Activated CD8-positive, alpha-beta memory T cell treated with anti-CD3 and anti-CD28 coated beads for 4 hours (primary cell): Measurements from ENCODE around the gene CLCN2.
"Not testable (repeated sequence)": the region's sequence is repeated elsewhere in the genome, so short reads cannot be mapped to it uniquely, and the experiment has no call there.

Source experiments
- DNase-seq, 2 donors: peaks; one replicate each; pipeline ENCODE4 v3.0.0-alpha.2; 2020; ENCODE audit warnings: low read depth in 2 of 2

The CLCN2 gene

DNA sequence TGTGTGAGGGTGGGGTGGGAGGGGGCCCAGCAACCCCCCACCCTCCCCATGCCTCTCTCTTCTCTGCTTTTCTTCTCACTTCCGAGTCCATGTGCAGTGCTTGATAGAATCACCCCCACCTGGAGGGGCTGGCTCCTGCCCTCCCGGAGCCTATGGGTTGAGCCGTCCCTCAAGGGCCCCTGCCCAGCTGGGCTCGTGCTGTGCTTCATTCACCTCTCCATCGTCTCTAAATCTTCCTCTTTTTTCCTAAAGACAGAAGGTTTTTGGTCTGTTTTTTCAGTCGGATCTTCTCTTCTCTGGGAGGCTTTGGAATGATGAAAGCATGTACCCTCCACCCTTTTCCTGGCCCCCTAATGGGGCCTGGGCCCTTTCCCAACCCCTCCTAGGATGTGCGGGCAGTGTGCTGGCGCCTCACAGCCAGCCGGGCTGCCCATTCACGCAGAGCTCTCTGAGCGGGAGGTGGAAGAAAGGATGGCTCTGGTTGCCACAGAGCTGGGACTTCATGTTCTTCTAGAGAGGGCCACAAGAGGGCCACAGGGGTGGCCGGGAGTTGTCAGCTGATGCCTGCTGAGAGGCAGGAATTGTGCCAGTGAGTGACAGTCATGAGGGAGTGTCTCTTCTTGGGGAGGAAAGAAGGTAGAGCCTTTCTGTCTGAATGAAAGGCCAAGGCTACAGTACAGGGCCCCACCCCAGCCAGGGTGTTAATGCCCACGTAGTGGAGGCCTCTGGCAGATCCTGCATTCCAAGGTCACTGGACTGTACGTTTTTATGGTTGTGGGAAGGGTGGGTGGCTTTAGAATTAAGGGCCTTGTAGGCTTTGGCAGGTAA is 15.9 kb downstream of the CLCN2 start:
- DNase-seq = no peak

DNA sequence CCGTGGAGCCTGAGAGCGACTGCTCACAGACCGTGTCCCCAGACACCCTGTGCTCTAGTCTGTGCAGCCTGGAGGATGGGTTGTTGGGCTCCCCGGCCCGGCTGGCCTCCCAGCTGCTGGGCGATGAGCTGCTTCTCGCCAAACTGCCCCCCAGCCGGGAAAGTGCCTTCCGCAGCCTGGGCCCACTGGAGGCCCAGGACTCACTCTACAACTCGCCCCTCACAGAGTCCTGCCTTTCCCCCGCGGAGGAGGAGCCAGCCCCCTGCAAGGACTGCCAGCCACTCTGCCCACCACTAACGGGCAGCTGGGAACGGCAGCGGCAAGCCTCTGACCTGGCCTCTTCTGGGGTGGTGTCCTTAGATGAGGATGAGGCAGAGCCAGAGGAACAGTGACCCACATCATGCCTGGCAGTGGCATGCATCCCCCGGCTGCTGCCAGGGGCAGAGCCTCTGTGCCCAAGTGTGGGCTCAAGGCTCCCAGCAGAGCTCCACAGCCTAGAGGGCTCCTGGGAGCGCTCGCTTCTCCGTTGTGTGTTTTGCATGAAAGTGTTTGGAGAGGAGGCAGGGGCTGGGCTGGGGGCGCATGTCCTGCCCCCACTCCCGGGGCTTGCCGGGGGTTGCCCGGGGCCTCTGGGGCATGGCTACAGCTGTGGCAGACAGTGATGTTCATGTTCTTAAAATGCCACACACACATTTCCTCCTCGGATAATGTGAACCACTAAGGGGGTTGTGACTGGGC is 16.7 kb downstream of the CLCN2 start:
- no peak for DNase-seq

DNA sequence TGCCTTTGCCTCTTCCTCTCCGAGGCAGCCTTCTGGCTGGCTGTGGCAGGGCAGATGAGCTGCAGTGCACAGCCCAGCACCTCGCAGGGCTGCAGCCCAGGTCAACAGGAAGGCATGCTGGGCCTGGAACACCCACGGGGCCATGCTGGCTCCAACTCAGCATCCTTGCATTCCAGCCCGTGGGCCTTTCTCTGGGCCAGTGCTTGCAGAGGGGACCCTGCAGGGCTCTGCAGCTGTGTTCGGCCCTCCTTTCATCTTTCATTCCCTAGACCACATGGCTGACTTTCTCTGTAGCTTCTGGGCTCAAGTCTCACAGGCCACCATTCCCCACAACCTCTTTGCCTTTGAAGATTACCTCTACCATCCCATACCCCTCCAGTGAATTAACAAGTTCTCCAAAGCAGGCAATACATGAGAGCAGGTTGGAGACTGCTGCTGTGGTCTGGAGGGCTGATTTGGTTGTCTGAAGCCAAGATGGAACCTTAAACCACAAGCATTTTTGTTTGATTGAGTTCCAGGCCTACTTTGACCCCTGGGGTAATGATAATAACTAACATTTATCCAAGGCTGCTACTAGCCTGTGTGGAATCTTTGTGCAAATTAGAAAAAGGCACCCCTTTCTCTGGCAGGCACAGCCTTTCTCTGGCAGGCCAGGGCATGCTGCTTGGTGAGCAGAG is 18.1 kb downstream of the CLCN2 start:
- DNase-seq = no peak

DNA sequence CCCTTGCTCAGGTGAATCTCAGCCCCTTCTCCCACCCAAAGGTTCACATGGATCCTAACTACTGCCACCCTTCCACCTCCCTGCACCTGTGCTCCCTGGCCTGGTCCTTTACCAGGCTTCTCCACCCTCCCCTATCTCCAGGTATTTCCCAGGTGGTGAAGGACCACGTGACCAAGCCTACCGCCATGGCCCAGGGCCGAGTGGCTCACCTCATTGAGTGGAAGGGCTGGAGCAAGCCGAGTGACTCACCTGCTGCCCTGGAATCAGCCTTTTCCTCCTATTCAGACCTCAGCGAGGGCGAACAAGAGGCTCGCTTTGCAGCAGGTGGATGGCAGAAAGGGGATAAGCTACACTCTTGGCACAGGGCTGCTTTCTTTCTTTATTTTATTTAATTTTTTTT is 19.5 kb downstream of the CLCN2 start:
- DNase-seq = no peak

DNA sequence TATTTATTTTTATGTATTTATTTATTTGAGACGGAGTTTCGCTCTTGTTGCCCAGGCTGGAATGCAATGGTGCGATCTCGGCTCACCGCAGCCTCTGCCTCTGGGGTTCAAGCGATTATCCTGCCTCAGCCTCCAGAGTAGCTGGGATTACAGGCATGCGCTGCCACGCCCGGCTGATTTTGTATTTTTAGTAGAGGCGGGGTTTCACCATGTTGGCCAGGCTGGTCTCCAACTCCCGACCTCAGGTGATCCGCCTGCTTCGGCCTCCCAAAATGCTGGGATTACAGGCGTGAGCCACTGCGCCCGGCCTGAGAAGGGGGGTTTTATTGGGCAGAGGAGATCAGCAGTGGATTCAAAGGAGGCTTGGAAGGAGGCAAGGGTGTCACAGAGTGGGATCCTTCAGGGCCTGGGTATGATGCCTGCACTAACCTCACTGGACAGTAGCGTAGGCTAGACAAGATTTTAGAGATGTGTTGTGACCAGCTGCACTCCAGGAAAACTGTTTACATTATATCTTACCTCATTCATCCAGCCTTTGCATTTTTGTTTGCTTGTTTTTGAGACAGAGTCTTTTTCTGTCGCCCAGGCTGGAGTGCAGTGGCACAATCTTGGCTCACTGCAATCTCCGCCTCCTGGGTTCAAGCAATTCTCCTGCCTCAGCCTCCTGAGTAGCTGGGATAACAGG is 21.8 kb downstream of the CLCN2 start:
- not testable (repeated sequence) for DNase-seq

DNA sequence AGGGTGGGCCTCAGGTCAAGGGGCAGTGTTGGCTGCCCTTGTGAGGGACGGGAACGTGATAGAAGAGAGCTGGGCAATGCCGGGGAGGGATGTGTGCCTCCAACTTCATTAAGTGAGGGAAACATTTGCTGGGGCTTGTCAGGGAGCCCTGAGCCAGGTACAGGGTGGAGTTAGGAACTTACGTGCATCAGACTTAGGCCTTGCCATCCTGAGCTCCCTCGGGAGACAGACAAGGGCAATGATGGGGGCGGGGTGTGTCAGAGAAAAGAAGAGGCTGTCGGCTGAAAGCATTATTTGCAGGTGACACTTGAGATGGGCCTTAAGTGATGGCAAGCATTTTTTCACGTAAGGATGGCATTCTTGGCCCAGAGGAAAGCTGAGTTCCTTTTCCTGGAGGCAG is 22.4 kb downstream of the CLCN2 start:
- no peak for DNase-seq

DNA sequence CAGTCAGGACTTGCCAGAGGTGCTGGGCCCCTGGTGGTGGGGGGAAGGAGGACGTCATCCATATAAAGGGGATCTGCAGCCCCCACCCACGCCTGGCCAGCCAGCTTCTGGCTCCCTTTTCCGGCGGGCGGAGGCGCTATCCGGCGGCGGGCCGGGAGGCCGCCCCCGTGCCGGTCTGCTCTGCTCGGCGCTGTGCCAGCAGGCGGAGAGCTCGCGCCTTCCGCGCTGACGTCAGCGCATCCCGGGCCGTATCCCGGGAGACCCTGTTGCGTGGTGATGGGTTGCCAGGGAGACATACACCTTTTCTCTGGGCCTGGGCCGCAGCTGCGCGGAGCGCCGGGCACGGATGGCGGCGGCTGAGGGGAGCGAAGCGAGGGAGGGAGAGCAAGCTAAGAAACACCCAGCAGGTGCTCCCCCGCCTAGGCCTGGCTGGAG is 22.9 kb downstream of the CLCN2 start:
- no peak for DNase-seq

DNA sequence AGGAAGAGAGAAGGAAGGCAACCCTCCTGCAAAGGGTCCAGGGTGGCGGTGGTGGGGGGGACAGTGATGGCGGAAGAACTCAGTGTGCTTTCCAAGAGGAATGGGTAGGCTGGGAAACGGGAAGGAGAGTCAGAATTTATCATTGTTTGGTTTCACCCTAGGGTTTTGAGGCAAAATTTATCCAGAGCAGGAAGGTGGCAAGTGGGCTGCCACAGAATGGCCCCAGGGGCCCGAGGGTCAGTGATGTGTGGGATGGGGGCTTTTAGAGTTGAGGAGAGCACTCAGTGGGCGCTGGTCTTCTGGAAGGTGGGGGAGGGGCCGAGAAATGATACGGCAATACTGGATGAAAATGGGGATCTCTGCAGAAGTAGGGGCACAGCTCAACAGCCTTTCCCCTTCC is 23.4 kb downstream of the CLCN2 start:
- no peak for DNase-seq

DNA sequence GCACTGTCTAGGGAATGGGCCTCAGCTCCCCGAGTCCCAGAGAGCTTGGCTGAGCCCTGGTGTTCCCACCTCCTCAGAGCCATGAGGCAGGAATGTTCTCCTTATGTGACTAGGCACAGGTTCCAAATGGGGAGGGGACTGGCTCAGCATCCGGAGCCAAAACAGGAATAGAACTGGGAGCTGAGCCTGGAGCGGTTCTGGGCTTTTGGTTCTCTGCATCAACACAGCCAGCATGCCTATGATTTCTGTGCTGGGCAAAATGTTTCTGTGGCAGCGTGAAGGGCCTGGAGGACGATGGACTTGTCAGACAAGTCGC is 24.0 kb downstream of the CLCN2 start, which contains the start of gene FAM131A:
FAM131A (plus strand) TSS at position 202 of the 316 bp plus-strand sequence; CDS start at position 233, 31 bp downstream.
- DNase-seq = no peak

DNA sequence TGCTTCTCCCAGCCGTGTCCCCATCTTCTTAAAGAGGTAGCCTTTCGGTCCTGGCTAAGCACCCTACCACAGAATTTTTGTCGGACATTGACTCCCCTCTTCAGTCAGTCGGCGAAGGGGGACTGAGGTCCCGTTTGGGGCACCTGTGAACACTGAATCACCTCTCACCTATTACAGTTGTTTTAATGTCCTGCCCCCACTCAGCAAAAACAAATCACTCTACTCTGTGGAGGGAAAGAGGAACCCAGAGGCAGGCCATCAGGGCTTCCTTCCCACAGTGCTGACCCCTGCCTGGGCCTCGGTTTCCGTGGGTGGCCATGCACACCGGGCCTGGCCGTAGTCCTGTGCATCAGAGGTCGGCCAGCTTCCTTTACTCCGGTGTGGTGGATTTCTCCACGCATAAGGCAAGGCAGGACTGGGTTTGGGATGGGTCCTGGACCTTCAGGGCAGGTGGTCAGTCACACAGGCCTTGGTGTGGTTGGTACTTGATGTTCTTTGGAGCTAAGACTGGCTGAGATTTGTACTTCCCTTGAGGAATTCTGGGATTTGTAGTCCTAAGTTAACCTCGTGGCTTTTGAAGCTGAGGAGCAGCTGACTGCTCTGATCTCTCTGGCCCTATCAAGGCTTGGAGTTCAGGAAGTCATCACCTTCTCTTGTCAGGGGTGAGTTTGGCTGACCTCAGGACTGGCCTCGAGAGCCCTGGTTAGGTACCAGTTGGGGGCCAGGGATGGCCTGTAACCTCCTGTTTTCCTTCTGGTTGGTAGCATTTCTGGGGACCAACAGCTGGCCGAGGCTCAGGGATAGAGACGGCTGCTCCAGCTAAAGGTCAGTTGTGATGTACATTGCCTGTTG is 24.6 kb downstream of the CLCN2 start:
- no peak for DNase-seq

DNA sequence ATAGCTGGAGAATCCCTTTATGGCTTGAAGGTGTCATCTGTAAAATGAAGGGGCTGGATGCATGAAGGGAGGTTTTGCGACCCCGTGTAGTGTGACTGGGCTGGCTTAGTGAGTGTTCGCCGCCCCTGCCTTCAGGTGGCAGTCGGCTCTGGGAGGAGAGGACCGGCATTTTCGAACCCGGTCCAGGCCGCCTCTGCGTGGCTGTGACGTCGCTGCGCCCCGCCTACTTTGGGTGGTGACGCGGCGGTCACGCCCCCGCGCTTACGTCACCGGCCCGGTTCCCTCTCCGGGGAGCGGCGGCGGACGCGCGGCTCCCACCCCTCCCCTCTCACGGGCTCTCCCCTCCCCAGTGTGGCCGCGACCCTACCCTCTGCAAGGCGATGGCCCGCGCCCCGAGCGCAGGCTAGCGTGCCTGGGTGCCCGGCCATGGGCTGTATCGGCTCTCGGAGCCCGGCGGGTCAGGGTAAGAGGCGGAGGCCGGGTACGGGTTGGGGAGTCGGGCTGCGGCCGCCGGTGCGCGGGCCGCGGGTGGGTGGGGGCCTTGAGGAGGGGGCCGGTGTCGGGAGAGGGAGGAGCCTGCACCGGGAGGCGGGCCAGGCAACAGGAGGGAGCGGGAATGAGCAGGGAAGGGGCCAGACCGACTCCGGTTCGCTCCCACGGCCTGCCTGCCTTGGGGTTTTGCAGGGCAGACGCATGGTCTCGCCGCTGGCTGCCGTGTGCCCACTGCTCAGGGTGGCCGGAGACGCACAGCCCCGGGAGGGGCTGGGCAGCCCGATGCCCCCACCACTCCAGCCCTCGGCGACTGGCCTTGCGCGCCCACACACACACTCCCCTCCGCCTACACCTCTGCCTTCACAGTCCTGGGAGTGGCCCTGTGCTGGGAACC is 25.5 kb downstream of the CLCN2 start:
- DNase-seq = peak; percentile 70 to 75

DNA sequence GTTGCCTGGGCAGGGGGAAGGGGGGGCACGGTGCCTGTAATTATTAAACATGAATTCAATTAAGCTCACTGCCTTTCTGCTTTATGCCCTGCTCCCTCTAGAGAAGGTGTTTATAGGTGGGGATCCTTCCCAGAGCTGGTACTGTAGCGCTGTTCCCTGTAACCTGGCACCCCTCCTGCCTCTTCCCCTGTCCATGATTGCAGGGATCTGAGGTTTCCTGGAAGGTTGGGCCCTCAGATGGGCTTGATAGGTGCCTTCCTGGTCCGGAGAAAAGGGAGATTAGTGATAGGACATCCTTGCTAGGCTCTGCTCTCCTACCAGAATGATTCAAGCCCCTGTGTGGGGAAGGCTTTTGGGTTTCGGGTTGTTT is 26.1 kb downstream of the CLCN2 start:
- no peak for DNase-seq

DNA sequence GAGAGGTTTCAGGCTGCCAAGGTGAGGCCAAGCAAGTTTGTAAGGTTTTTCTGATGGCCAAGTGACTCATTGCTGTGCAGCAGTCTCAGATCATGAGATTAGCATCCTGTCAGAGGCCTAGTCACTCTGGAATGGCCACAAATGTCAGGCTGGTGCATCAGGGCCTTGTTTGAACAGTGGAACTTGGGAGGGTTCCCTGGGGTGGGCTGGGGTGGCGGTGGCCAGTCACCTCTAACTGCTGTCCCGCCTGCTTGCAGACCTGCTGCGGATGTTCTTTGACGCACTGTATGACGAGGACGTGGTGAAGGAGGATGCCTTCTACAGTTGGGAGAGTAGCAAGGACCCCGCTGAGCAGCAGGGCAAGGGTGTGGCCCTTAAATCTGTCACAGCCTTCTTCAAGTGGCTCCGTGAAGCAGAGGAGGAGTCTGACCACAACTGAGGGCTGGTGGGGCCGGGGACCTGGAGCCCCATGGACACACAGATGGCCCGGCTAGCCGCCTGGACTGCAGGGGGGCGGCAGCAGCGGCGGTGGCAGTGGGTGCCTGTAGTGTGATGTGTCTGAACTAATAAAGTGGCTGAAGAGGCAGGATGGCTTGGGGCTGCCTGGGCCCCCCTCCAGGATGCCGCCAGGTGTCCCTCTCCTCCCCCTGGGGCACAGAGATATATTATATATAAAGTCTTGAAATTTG is 26.8 kb downstream of the CLCN2 start:
- DNase-seq = peak in 1 of 2 donors; percentile 37

DNA sequence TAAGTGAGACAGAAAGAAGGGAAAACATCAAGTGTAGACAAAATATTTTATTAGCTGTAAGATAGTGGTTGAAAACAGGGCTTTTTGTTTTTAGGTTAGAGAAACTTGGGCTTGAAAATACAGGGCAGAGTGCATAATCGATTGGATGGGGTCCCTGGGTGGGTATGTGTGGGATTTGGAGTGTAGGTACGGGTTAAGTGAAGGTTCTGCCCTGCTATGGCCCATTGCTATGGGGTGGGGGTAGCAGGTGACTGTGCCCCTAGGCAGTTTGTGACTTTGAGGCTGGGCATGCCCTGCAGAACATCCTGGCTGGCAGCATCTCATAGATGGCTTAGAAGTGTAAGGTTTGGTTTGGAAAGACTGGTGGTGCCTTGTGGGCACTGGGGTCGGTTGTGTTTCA is 27.7 kb downstream of the CLCN2 start:
- no peak for DNase-seq

DNA sequence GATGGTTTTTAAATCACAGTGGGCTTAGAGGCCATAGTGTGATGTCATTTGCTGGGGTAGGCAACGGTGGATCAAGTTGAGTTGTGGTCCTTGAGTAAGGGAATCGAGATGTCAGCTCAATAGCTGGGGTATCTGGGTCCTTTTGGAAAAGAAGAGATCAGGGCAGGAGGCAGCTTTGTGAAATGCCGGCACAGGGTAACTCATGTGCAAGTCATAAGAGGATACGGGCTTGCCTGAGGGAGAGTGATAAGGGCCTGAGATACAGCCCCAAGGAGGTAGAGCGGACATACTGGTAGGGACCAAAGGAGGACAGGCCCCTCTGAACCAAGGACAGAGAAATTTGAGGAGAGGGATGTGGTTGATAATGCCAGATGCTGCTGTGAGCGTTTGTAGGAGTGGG is 28.2 kb downstream of the CLCN2 start:
- no peak for DNase-seq

DNA sequence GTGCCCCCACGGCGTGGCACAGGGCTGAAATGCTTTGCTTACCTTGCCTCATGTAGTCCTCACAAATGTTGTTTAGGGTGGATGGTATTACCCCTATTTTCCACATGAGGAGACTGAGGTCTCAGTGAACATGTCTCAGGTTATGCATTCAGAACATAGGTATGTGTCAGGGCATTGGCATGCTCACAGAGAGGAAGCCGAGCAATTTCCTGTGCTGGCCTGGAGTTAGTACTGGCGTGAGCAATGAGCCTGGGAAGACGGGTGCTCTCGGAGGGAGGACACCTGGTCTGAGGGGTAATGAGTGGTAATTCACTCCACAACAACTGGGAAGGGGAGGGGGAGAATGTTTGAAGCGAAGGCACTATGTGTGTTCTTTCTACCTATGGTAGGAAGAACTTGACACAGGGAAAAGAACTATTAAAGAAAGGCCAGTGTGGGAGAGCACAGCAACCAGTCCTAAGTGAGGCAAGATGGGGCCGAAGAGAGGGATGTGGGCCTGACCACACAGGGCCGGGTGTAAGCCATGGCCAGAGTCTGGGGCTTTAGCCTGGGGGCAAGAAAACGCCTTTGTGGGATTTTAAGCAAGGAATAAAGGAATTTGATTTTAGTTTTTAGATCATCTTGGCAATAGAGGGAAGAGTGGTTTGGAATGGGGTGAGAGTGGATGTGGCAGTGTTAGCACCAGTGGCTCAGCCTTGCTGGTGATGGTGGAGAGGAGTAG is 28.9 kb downstream of the CLCN2 start:
- no peak for DNase-seq

DNA sequence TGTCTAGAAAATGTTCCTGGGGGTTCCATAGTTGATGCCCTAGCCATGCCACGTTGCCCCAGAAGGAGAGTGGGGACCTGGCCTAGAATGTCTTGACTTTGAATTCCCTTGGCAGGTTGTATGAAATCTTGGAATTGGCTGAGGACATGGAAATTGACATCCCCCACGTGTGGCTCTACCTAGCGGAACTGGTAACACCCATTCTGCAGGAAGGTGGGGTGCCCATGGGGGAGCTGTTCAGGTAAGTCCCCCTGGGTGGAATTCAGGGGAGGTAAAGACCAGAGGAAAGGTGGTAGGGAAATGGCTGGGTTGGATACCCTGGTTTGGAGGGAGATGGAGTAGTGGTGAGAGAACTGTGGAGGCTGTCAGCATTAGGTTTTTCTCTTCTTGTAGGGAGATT is 32.9 kb downstream of the CLCN2 start:
- DNase-seq = no peak

DNA sequence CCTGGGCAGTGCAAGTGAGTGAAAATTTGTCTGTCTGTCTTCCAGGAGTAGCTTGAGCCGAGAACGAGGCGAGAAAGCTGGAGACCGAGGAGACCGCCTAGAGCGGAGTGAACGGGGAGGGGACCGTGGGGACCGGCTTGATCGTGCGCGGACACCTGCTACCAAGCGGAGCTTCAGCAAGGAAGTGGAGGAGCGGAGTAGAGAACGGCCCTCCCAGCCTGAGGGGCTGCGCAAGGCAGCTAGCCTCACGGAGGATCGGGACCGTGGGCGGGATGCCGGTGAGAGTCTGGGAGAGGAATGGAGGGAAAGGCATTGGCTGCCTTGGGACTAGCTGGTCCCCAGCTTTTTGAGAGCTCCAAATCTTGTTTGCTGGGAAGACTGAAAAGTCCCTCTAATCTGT is 34.2 kb downstream of the CLCN2 start:
- DNase-seq = no peak
